Activated CD4-positive, alpha-beta T cell treated with anti-CD3 and anti-CD28 coated beads, Interleukin-2, amount 50 U/mL, for 4 hours (primary cell): Measurements from ENCODE around the gene ARSI.

Experiments used
- DNase-seq, 2 experiments: peaks; one replicate each; pipeline ENCODE4 v3.0.0-alpha.2; 2020

ARSI gene

DNA sequence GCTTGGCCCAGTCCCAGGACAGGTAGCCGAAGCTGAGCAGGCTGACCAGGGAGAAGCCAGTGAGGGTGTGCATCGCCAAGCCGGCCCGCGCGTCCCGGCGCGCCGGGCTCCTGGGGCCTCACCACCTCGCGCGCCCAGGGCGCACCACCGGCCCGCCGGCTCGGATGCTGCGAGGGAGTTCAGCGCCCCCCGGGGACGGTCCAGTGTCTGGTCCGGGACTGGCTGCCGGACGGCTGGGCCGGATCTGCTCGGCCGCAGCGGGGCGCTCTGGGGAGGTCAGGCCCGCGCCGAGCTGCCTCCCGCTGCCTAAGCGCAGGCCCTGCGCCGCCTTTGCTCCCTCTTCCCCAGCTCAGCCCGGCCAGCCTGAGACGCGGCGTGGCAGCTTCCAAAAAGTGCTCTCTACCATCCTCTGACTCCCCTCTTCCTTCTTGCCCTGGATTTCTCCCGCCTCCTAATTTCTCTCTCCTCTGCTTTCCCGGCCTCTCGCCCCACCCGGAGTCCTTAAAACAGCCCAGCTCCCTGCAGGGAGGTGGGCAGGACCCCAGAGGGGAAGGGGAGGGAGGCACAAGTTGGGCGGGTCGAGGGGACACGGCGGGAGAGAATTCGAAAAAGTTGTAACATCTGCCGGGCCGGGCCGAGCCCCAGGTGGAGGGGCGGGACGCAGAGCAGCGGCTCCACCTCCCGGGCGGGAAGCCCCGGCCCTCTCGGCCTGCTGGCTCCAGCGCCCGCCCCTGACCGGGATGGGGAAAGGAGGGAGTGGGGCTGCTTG, at the start of gene ARSI:
Gene ARSI, minus strand, starts transcription at position 605 of the 769 bp plus-strand sequence. Its CDS starts 532 bp downstream, at position 73.
- DNase-seq = no peak

- peak in 1 of 2 experiments; percentile 16 for DNase-seq
These were observed 48.0 kb upstream of the ARSI start for GRCh38 chr5:150350524-150351344.

DNA sequence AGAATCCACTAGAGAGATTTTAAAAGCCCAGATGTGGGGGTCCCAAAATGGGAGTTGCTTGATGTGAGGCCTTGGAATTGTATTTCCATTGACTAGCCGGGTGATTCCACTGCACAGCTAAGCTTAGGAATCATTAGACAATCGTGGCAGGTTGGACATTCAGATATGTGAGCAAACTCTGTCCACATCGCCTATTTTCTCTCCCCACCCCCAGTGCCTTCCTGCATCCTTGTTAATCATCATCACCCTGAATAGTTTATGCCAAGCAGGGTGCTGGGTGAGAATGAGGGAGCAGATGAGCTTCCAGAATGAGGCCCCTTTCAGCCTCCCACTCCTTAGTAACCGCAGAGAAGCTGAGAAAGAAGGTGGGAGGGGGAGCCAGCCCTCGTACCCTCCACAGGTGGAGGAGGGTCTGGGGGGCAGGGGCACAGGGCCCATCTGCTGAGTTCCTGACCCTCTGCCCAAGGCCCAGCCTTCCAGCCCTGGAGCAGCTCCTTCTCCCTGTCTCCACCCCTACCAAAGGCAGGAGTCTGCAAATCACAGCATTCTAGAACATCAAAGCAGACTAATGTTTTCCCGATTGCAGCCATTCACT, 47.1 kb upstream of the ARSI start:
- no peak for DNase-seq

DNA sequence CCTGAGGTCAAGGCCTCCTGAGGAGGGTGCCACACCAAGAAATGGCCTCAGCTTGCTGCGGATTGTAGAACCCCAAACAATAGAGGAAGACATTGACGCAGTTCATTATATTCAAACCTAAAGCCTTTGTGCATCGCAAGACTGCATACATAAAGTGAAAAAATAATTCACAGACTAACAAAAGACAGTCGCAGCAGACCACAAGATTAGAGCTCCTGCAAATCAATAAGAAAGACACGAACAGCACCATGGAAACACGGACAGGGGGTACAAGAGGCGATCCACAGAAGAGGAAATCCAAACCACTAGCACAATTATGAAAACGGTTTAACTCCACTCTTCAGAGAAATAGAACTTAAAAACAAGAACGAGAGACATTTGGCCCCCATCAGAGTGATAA, 44.7 kb upstream of the ARSI start:
- DNase-seq = no peak

DNA sequence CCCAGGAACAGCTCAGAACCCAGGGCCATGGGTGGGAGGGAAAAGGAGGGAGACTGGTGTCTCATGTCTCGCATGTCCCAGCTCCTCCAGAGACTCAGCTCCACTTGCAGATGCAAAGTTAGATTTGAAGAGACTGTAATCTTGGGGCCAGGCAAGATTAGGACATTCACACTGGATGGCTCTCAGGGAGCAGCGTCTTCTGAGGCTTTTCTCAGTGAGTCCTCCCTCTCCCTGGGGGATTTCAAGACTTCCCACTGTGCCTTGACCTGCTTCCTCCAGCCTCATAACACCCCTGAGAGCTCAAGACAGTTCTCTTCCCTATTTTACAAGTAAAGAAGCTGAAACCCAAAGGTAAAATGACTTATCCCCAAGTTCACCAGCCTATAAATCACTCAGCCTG, 44.3 kb upstream of the ARSI start:
- no peak for DNase-seq

GRCh38 chr5:150346592-150346991, 43.9 kb upstream of the ARSI start:
- no peak for DNase-seq

DNA sequence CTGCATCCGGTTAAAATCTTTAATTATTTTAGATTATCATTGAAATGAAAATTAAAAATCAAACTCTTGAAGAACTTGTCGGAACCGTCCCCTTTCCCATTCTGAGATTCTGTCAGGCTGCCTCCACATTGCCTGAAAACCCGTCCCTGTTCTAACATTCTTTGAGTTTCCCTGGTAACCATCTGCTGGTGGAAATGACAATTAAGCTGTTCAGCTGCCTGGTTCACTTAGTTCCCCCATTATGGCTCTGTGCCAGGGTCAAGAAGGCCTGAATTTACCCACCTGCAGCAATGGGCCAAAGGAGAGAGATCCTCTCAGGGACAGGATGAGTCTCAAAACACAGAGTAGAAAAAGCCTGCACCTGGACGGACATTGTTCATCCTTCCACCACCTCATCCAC, 43.0 kb upstream of the ARSI start:
- DNase-seq = no peak

GRCh38 chr5:150343994-150344631, 41.4 kb upstream of the ARSI start:
- DNase-seq = no peak

GRCh38 chr5:150342583-150342982, 39.9 kb upstream of the ARSI start:
- no peak for DNase-seq

GRCh38 chr5:150341989-150342388, 39.3 kb upstream of the ARSI start:
- DNase-seq = no peak

- no peak for DNase-seq
These were observed 38.6 kb upstream of the ARSI start for GRCh38 chr5:150341331-150341730.

DNA sequence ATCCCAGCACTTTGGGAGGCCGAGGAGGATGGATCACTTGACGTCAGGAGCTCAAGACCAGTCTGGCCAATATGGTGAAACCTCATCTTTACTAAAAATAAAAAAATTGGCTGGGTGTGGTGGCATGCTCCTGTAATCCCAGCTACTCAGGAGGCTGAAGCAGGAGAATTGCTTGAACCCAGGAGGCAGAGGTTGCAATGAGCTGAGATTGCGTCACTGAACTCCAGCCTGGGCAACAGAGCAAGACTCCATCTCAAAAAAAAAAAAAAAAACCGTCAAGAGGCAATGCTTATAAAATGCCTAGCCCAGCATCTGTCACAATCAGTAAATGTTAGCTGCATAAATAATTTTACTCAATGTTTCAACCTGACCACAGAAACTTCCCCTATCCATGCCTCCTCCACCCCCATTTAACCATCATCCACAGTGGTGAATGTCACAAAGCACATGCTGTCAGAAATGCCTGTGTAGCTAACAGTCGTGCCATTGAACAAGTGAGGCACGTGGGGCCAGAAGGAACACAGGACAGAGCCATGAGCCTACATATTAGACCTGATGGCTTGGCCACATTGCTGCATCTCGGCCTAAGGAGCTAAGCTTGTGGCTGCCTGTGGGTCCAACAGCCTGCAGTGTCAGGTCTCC, 38.0 kb upstream of the ARSI start:
- DNase-seq = no peak

DNA sequence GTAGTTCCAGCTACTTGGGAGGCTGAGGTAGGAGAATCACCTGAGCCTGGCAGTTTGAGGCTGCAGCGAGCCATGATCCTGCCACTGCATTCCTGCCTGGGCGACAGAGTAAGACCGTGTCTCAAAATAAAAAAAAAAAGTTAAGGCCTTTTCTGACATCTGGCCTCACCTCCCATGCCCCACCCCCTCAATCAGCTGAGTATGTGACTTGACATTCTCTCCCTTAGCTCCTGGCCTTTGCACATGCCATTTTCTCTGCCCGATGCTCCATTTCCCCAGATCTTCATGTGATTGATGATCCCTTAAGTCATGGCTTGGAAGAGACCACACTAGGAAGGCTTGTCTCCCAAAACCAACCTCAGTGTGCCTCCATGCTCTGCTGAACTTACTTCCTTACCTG, 37.1 kb upstream of the ARSI start:
- DNase-seq = no peak

- DNase-seq = no peak
These were observed 36.5 kb upstream of the ARSI start for GRCh38 chr5:150339165-150339564.

DNA sequence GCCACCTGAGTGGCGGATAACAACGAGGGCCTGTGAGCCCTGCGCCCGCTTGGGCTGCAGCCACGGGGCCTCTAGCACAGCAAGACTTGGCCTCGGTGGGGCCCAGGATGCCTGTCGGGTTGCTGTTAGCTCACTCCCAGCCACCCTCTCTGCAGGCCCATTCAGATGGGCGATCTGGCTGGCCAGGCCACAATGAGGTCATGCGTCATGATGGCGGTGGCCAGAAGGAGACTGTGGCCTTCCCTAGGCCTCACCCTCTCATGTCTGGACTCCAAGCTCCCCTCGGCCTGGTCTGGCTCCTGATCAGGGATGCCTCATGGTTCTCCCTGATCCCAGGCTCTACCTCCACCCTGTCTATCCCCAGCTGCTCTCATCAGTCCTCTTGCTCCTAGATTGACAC, 35.8 kb upstream of the ARSI start:
- no peak for DNase-seq

- no peak for DNase-seq
These were observed 33.1 kb upstream of the ARSI start for GRCh38 chr5:150335778-150336177.

DNA sequence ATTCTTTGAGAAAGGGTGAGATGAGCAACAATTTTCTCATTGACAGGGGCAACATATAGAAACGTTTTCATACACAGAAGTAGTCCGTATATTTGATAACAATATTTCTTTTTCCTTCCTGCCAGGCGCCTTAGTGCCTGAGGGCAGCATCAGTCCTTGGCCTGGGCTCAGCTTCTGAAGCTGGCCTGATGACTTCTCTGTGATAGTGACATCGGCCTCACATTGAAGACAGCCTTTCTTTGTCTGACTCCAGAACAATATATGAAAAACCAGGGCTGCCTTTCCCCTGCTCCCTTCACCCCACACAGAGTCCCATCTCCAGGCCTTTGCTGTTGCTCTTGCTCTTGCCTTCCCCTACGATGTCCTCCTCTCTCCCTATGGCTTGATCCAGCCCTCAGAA, 30.7 kb upstream of the ARSI start:
- DNase-seq = no peak

DNA sequence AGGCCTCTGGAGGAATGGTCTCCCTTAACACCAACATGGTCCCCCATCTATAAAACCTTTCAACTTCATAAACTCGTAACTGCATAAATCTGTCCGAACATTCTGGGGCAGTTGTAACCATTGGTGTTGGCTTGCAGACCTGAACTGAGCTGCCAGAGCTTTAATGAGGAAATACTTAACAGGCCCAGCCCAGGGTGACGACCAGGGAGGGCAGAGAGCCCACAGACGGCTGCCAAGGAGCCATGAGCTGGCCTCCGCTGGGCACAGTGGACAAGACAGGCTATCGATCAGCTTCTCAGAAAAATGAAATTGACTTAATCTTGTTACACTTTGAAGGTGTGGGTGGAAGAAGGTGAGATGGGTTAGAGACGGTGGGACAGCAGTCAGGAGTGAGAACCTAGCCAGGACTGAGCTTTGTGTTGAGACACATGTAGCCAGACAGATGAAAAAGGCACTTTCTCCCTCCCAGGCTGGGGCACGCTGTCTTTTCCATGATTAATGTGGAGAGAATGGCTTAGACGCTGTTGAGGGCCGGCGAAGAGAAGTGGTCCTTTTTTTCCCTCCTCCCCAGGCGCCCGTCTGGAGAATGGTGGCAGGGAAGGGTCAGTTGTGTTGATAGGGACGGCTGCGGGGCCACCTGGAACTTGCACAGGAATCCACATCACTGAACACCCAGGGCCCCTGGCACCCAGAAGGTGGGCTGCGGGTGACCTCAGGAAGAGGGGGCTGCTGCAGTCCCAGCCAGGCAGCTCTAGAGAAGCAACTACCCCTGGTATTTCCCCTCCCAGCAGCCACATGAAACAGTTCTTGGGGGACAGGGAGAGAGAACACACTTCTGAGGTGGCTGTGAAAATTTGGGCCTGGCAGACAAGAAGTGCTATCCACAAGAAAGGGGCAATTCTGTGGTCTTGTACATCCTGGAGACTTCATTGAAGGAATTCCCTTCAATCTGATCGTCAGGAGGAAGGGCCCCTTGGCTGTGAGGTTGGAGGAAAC, 27.5 kb upstream of the ARSI start:
- DNase-seq = no peak

DNA sequence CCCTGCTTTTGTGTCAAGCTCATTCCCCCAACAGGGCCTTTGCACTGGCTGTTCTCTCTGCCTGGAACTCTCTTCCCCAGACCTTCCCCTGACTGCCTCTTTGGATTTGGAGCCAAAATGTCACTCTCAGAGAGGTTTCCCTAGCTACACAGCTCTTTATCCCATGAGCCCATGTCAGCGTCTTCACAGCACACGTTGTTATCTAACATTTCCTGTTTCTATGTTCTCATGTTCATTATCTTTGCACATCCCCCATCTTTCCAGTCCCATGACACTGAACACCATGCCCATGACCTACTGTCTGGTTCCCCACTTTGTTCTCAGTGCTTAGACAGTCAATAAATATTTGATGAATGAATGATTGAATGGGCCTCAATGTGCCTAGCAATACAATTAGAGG, 26.3 kb upstream of the ARSI start:
- no peak for DNase-seq

DNA sequence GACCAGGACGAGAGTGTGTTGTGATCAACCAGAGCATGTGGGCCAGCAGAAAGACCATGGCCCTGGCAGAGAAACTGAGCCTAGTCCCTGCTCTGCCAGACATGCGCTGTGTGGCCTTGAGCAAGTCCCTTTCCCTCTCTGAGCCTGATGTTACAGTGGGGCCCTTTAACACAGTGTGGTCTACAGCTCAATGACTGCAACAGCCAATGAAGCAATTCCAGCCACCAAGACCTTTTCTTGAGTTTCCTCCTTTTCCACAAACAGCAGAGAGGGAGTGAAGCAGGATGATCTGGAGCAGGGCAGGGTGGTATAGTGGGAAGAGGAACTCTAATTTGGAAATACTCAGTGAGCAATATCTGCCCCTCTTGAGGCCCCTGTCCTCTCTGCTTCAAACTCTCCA, 25.8 kb upstream of the ARSI start:
- no peak for DNase-seq

- no peak for DNase-seq
These were observed 24.4 kb upstream of the ARSI start for GRCh38 chr5:150327139-150327538.

DNA sequence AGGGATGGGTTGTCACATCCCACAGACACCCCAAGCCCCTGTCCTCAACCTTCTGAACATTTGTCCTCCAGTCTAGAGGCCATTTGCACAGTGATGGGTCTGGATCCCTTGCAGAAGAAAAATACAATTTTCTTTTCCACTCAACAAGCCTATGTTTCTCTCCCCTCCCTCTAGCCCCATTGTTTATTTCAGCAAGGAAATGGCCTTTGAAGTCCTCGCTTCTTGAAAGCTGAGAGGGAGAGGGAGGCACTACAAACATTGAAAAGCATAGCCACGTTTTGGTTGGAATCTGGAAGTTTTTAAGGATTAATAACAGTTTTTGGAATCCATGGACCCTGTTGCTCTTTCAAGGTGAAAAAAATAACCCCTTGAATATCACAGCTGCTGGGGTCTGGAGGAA, 24.0 kb upstream of the ARSI start:
- DNase-seq = no peak
